Natural killer cell (primary cell): Measurements from ENCODE around the gene SLC7A4. TPM values are rescaled to one million over a fixed set of nuclear protein-coding genes. Genes with fewer than 3 reads are reported as not detected.

Experiments
- ATAC-seq, 3 donors: fragments of 150-1000 bp in 2 of 3; fragments of 200-7000 bp in 1 of 3; cut with Tn5 transposase; 1 replicate in 1 of 3; 2 replicates in 2 of 3; pipeline ENCODE4 v1.10.0; 2021; ENCODE audit warnings: mild to moderate bottlenecking in 2 of 3, moderate library complexity in 2 of 3
- DNase-seq, 2 donors: peaks; one replicate each; pipeline versions ENCODE4 v3.0.0 to v3.0.0-alpha.2; 2013 to 2021; ENCODE audit warnings: mixed read lengths in 1 of 2
- H3K27ac ChIP-seq: one replicate; pipeline ENCODE4 v1.5.1; 2013; ENCODE audit warnings: mild to moderate bottlenecking, low read length
- H3K27me3 ChIP-seq: one replicate; pipeline ENCODE4 v1.6.1; 2013; ENCODE audit warnings: low read length; ENCODE audit not compliant: control insufficient read depth, insufficient read depth
- H3K36me3 ChIP-seq: one replicate; pipeline ENCODE4 v1.6.1; 2013; ENCODE audit warnings: low read length; ENCODE audit not compliant: control insufficient read depth, insufficient read depth
- H3K4me1 ChIP-seq: one replicate; pipeline ENCODE4 v1.6.1; 2013; ENCODE audit warnings: low read length; ENCODE audit not compliant: control insufficient read depth, insufficient read depth
- H3K4me3 ChIP-seq: one replicate; pipeline ENCODE4 v1.5.1; 2013; ENCODE audit warnings: low read length
- H3K9me3 ChIP-seq: one replicate; pipeline ENCODE4 v1.6.1; 2013; ENCODE audit warnings: low read length; ENCODE audit not compliant: control insufficient read depth, insufficient read depth
- H3K27ac Mint-ChIP-seq, 2 donors: one replicate each; pipeline ENCODE4 v1.8.0; 2022; ENCODE audit warnings: mild to moderate bottlenecking in 2 of 2, mixed read lengths in 2 of 2, moderate library complexity in 1 of 2
- H3K27me3 Mint-ChIP-seq, 2 donors: one replicate each; pipeline ENCODE4 v1.8.0; 2022; ENCODE audit warnings: low read depth in 2 of 2, mixed read lengths in 2 of 2
- H3K36me3 Mint-ChIP-seq: one replicate; pipeline ENCODE4 v1.8.0; 2022; ENCODE audit warnings: mixed read lengths
- H3K4me1 Mint-ChIP-seq, 2 donors: one replicate each; pipeline ENCODE4 v1.8.0; 2022; ENCODE audit warnings: mixed read lengths in 2 of 2
- H3K4me3 Mint-ChIP-seq: one replicate; pipeline ENCODE4 v1.8.0; 2022; ENCODE audit warnings: mild to moderate bottlenecking, moderate library complexity, mixed read lengths
- H3K9me3 Mint-ChIP-seq, 2 donors: one replicate each; pipeline ENCODE4 v1.8.0; 2022; ENCODE audit warnings: mixed read lengths in 2 of 2
- CTCF ChIP-seq: fragments of 200-600 bp; IDR thresholded peaks from one replicate; pipeline ENCODE4 v1.8.0; 2022; ENCODE audit warnings: antibody characterized with exemption
- WGBS: methylation state at CpG from one replicate; pipeline ENCODE4 v1.1.7; 2013; ENCODE audit warnings: missing lambda C conversion rate; ENCODE audit not compliant: insufficient coverage; 5-methylcytosine and 5-hydroxymethylcytosine counted together
- intact Hi-C: fragments of 100-400 bp; cut with micrococcal nuclease; formaldehyde crosslinking; loops from one replicate; pipeline ENCODE4 v1.14.2; 2022
- total RNA-seq, 4 donors: library from RNA; stranded (reverse); fragments of 120-200 nt in 1 of 4; gene quantifications; one replicate each; pipeline versions ENCODE4 v1.2.3 to v1.2.4, GENCODE V29; 2013 to 2022

The SLC7A4 gene
- total RNA-seq, 3 donors from 2014 or later (not counting 1 experiment from before 2014, with no cell fraction given): not detected

- no peak overlapping the region for H3K4me3 ChIP-seq
- 94% methylated on average over 15 of the region's 15 CpGs for WGBS
- H3K27me3 ChIP-seq: no peaks in the 10 kb centered on the region
- TF ChIP-seq CTCF: no peak
- no peak for ATAC-seq
- H3K9me3 ChIP-seq: no peaks in the 10 kb centered on the region
- H3K4me1 ChIP-seq: peaks cover 10% of the 10 kb centered on the region
- no peak overlapping the region for H3K27ac Mint-ChIP-seq
- DNase-seq: no peak
- no peak overlapping the region for H3K27ac ChIP-seq
- H3K4me1 Mint-ChIP-seq: peaks cover 5 to 15% of the 10 kb centered on the region in 2 donors
- intact Hi-C loops: no loop called here
- no peaks in the 10 kb centered on the region for H3K9me3 Mint-ChIP-seq
- no peaks in the 10 kb centered on the region for H3K36me3 Mint-ChIP-seq
- no peaks in the 10 kb centered on the region for H3K36me3 ChIP-seq
- H3K27me3 Mint-ChIP-seq: peaks cover 0 to 13% of the 10 kb centered on the region in 2 donors
- H3K4me3 Mint-ChIP-seq: no peak overlapping the region
These were observed 21.8 kb upstream of the SLC7A4 start for GRCh38 chr22:21054046-21054713.

- Histone ChIP-seq H3K36me3 (no peaks in the 10 kb centered on the region), H3K9me3 (no peaks in the 10 kb centered on the region), H3K4me1 (peaks cover 10% of the 10 kb centered on the region), H3K27ac (no peak overlapping the region), H3K27me3 (no peaks in the 10 kb centered on the region), H3K4me3 (no peak overlapping the region)
- no peak for DNase-seq
- intact Hi-C loops: no loop called here
- Mint-ChIP-seq H3K9me3 (no peaks in the 10 kb centered on the region), H3K4me3 (no peak overlapping the region), H3K36me3 (no peaks in the 10 kb centered on the region), H3K27me3 (peaks cover 0 to 13% of the 10 kb centered on the region in 2 donors), H3K4me1 (peaks cover 5 to 15% of the 10 kb centered on the region in 2 donors), H3K27ac (no peak overlapping the region)
- WGBS: 82% methylated on average over 8 of the region's 8 CpGs
- no peak for ATAC-seq
- no peak for TF ChIP-seq CTCF
These were observed 20.5 kb upstream of the SLC7A4 start for GRCh38 chr22:21052715-21053459.

GRCh38 chr22:21051831-21052400, 19.6 kb upstream of the SLC7A4 start:
- intact Hi-C loops: no loop called here
- WGBS: 79% methylated on average over 8 of the region's 8 CpGs
- no peak for ATAC-seq
- Histone ChIP-seq H3K9me3 (no peaks in the 10 kb centered on the region), H3K4me1 (peaks cover 10% of the 10 kb centered on the region), H3K27ac (no peak overlapping the region), H3K4me3 (no peak overlapping the region), H3K36me3 (no peaks in the 10 kb centered on the region), H3K27me3 (no peaks in the 10 kb centered on the region)
- no peak for DNase-seq
- Mint-ChIP-seq H3K27ac (no peak overlapping the region), H3K4me3 (no peak overlapping the region), H3K27me3 (peaks cover 0 to 13% of the 10 kb centered on the region in 2 donors), H3K36me3 (no peaks in the 10 kb centered on the region), H3K4me1 (peaks cover 4 to 15% of the 10 kb centered on the region in 2 donors), H3K9me3 (no peaks in the 10 kb centered on the region)
- TF ChIP-seq CTCF: no peak
